Testis (tissue), 2 donors: ENCODE results near the gene FHOD3.

Experiments used
- CTCF ChIP-seq, 3 experiments: fragments of 450-650 bp in 2 of 3; fragments of 200-600 bp in 1 of 3; sonication (generic) in 1 of 3; IDR thresholded peaks; one replicate each; pipeline ENCODE4 v1.5.1; 2016 to 2019; ENCODE audit warnings: antibody characterized with exemption in 3 of 3, mild to moderate bottlenecking in 2 of 3, moderate library complexity in 1 of 3
- POLR2A ChIP-seq: fragments of 450-650 bp; IDR thresholded peaks from one replicate; pipeline ENCODE4 v1.6.1; 2017; ENCODE audit warnings: antibody characterized with exemption, mild to moderate bottlenecking, moderate library complexity

- TF ChIP-seq CTCF (IDR thresholded peaks at IDR 0.05), result no peak
- TF ChIP-seq POLR2A, result no peak
Observed at GRCh38 chr18:36782710-36783109, 485.2 kb downstream of the FHOD3 start.
